Right hindlimb (tissue), 1 donor: ENCODE results near the gene GAL3ST3.
"Not testable (repeated sequence)": the region's sequence is repeated elsewhere in the genome, so short reads cannot be mapped to it uniquely, and the experiment has no call there.

Experiments
- DNase-seq: peaks from one replicate; pipeline ENCODE4 v3.0.0-alpha.2; 2018

Gene GAL3ST3

GRCh38 chr11:66042227-66042995 lies 6.5 kb downstream of the GAL3ST3 start:
- no peak for DNase-seq

GRCh38 chr11:66039765-66040164 lies 9.2 kb downstream of the GAL3ST3 start:
- no peak for DNase-seq

DNA sequence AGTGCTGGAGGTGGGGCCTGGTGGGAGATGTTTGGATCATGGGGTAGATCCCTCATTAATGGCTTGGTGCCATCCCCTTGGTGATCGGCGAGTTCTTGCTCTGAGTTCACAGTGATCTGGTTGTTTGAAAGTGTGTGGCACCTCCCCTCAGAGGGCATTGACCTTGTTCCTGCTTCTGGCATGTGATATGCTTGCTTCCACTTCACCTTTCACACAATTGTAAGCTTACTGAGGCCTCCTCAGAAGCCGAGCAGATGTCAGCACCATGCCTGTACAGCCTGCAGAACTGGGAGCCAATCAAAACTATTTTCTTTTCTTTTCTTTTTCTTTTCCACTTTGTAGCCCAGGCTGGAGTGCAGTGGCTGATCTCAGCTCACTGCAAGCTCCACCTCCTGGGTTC lies 11.6 kb downstream of the GAL3ST3 start:
- no peak for DNase-seq

GRCh38 chr11:66036334-66036710 lies 12.6 kb downstream of the GAL3ST3 start:
- DNase-seq: no peak

DNA sequence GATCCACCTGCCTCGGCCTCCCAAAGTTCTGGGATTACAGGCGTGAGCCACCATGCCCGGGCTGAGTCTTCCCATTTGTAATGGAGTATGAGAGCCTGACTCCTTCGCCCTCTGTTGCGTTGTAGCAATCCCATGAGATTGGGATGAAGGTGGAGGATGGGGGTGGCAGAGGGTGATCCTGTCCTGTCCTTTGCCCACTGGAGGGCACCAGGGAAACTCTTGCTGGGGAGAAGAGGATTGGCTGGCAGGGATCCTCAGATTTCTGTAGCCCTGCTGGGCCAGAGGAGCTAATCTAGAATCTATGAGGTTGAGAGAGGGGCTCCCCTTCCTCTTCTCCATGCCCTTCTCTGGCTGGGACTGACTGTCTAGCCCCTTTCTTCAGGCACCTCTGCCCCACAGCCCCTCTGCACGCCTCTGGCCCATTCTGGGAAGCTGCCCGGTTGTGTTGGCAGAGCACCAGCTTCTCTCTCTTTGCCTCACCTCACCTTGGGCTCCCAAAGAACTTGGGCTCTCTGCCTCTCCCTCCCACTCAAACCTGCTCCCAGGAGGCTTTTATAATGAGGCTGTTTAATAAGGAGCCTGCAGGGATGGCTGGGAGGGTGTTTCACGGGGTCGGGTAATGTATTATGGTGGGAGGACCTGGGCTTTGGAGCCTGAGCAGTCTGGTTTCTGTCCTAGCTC lies 13.2 kb downstream of the GAL3ST3 start:
- no peak for DNase-seq

DNA sequence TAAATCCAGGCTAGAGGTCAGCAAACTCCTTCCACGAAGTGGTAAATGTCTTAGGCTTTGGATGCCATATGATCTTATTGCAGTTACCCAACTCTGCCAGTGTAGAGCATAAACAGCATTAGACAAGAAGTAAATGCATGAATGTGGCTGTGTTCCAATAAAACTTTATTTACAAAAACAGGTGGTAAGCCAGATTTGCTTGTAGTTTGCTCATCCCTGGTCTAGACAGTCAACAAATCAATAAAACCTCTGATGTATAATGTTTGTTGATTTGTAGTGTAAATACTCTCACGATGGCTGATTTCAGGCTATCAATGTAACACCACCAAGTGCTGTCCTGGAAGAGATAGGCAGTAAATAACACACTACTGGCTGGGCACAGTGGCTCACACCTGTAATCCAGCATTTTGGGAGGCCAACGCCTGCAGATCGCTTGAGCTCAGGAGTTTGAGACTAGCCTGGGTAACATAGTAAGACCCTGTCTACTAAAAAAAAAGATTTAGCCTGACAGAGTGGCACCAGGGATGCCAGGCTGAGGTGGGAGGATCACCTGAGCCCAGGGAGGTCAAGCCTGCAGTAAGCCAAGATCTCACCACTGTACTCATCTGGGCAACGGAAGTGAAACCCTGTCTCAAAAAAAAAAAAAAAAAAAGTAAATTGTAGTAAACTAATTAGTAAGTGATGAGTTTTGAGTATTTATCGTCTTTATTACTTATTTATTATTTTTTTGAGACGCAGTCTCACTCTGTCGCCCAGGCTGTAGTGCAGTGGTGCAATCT lies 15.8 kb downstream of the GAL3ST3 start:
- no peak for DNase-seq

GRCh38 chr11:66026017-66026529 lies 22.9 kb downstream of the GAL3ST3 start, which contains the start of gene CATSPER1:
CATSPER1 (minus strand) TSS chr11:66026479; CDS start chr11:66026379, 100 bp downstream.
- no peak for DNase-seq

- not testable (repeated sequence) for DNase-seq
These were observed 25.8 kb downstream of the GAL3ST3 start for GRCh38 chr11:66023186-66023440.

DNA sequence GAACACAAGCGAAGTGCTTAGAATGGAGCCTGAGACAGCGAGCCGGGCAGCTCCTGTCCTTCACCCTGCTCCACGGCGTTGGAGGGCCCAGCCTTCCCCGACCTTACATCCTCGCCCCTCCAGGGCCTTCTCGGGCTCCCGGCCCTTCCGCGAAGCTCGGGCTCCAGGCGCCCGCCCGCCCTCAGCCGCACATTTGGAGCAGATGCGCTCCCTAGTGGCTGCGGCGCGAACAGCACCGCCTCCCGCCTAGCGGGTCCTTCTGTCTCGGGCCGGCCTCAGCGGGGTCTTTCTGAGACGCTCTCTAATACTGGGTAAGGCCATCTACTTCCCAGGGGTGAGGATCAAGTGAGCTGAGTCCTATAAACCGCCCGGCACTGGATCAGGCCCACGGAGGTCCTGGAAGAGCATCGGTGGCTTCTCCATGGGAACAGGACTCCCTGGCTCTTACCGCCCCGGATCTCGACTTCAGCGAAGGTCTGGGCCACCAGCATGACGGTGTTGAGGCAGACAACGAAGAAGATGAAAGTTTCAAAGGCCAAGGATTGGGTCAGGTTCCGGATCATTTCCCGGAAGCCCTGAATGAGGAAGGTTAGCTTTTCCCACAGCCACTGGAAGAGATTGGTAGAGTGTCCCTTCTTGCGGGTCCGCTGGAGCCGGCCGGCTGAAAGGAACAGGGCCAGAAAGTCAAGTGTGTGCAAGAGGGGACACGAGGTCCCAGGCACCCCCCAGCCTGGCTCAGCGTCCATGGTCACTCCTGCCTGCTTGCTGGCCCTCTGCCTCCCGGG lies 26.4 kb downstream of the GAL3ST3 start:
- DNase-seq: peak; percentile 77

GRCh38 chr11:66020618-66021357 lies 28.2 kb downstream of the GAL3ST3 start:
- no peak for DNase-seq

DNA sequence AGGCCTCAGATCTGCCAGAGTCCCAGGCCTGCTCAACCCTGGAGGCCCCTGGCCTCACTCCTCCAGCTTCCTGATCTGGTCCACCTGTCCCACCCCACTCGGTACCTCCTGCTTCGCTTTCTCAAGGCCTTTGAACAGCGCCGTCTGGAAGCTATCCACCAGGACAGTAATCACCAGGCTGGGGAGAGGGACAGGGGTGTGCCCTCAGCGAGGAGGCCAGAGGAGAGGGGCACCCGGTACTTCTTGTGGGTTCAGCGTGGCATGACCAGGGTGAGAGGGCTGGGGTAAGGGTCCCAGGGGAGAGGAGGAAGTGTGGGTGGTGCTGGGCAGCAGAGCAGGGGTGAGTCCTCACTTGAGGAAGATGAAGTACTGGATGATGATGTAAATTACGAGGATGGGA lies 28.7 kb downstream of the GAL3ST3 start:
- DNase-seq: no peak

GRCh38 chr11:66017321-66017720 lies 31.6 kb downstream of the GAL3ST3 start:
- no peak for DNase-seq

- no peak for DNase-seq
These were observed 32.2 kb downstream of the GAL3ST3 start for GRCh38 chr11:66016793-66017177.

DNA sequence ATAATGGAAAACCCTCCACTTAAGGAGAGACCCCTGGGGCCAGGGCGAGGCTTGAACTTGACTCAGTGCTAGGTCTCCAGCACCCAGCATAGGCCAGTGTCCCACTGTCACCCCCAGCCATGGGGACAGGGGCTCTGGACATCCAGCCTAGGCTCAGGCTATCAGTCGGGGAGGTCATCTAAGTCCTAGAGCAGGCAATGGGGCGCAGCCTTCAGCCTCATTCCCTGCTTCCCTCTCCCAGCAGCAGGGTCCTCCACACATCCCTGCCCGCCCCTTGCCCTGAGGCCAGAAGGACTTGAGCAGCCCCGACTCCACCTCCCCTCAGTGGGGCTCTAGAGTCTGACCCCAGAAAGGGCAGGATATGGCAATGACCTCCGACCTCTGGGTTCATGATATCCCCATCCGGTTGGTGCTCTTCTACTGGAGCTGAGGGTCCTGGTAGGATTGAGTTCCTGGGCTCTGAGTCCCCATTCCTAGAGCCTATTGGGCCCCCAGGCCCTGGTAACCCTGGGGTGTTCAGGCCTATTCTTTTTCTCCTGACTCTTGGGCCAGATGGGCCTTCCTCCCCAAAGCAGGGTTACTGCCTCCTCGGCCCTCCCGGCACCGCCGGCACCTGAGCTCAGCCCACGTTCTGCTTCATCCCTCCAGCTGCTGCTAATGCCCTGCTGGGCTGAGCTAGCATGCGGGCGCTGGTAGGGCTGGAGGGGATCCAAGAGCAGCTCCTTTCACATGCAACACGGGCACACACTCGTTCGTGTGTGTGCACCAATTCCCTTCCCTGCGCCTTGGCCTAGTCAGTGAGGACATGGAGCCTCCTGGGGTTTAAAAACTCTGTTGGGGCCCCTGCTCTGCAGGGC lies 32.8 kb downstream of the GAL3ST3 start:
- no peak for DNase-seq

- DNase-seq: no peak
These were observed 33.5 kb downstream of the GAL3ST3 start for GRCh38 chr11:66015454-66015881.

DNA sequence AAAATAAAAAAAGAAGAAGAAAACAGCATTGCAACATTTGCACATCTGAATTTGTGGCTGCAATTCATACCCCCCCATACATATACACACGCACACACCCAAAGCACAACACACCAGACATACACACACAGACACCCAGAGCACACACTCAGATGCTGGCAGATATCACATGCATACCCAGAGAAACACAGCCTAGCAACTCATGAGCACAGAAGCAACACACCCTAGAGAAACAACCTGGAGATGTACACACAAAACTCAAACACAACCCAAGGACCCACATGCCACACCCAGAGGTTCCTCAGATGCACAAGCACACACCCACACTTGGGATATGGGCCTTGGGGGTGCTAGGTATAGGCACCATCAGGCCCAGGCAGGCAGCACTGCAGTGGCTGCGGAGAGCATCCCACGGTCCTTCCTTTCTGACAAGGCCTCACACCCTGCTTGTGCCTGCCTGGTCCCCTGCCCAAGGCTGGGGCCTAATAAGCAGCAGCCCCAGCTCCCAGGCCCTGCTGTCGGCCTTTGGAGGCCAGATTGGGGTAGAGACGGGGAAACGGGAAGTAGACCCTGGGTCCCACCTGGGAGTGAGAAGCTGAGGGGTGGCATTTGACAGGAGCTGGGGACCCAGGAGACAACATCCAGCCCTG lies 34.0 kb downstream of the GAL3ST3 start:
- DNase-seq: no peak

DNA sequence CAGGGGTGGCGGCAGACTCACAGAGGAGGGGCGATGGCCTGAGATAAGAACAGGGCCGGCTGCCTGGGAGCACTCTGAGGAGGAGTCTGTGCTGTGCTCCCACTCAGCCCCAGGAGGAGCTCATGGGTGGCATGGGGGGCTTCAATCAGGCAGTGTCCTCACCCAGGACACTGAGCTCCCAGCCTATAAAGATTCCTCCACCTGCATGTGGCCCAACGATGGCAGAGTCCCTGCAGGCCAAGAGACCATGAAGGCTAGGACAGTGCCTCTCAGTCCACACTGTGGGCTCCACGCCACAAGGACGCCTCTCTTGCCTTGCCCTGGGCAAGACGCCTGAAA lies 35.2 kb downstream of the GAL3ST3 start:
- DNase-seq: no peak

DNA sequence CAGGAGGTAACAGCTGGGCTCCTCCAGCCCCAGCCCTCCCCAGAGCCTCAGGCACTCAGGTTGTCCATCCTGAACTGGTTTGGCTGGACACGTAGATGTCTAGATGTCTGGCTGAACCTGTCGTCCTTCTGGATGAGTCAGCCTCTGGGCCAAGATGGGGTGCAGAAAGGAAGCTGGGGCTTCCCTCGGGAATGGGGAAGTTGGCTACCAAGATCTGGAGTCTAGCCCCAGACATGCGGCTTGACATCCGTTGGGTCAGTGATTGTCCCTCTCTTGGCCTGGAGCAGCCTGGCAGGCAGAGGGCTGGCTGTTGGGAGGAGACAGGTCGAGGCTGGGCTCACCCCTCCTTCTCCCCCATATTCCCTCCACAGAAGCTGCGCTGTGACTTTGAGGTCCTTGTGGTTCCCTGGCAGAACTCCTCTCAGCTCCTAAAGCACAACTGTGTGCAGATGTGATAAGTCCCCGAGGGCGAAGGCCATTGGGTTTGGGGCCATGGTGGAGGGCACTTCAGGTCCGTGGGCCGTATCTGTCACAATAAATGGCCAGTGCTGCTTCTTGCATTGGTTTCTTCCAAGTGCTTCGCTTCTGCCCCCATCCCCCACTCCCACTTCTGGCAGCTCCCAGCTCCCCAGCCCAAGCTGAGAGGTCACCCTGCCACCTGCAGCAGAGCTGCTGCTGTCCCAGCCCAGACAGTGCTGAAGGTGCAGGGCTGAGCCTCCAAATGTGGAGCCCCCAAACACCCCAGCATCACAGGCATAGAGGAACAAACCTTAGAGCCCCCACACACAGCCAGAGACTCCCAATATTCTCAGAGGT lies 35.8 kb downstream of the GAL3ST3 start:
- no peak for DNase-seq

- no peak for DNase-seq
These were observed 36.5 kb downstream of the GAL3ST3 start for GRCh38 chr11:66012371-66012945.
